Measurements from ENCODE around the gene WSCD2. TPM values are rescaled to one million over a fixed set of nuclear protein-coding genes. Genes with fewer than 3 reads are reported as not detected.

WSCD2 gene
- total and polyA plus RNA-seq, 2 donors (not counting 1 experiment from before 2014, with no cell fraction given): 1.1 to 5.9 TPM

DNA sequence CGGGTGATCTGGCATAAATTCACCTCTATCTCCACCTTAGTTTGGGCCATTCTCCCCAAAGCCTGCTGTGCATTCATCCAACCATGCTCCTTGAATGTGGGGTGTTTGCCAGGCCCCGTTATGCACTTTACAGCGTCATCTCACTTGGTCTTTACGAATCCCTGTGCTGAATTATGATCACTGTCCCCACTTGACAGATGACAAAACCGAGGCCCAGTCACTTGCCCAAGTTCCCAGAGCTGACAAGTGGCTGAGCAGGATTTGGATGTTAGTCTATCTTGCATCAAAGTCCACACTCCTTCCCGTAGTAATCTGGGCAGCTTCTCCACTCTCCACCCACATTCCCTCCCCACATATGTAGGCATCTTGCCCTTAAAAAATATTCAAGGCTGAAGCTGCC is 44.8 kb downstream of the WSCD2 start:
- no peak for DNase-seq
- Histone ChIP-seq H3K36me3 (replicated peaks in 1 of 2; ENCODE audit: control extremely low read depth in 1 of 2, control insufficient read depth in 1 of 2, extremely low read depth in 1 of 2, insufficient read depth in 2 of 2, low read length in 1 of 2) (no peaks in the 10 kb centered on the region), H3K4me2 (replicated peaks; ENCODE audit: low read depth, low read length, poor library complexity, severe bottlenecking) (no peak overlapping the region), H3K27ac (ENCODE audit: low read length in 2 of 2) (no peak overlapping the region), H3K79me2 (ENCODE audit: control insufficient read depth, insufficient read depth, low read length) (no peaks in the 10 kb centered on the region), H3K9me3 (ENCODE audit: control extremely low read depth in 1 of 3, control insufficient read depth in 2 of 3, insufficient read depth in 1 of 3, low read length in 2 of 3) (no peaks in the 10 kb centered on the region), H3K4me1 (ENCODE audit: control insufficient read depth in 2 of 2, insufficient read depth in 2 of 2, low read length in 2 of 2) (no peaks in the 10 kb centered on the region), H2AFZ (ENCODE audit: insufficient read depth, low read depth, low read length, poor library complexity, severe bottlenecking) (no peak overlapping the region), H3K9ac (ENCODE audit: low read length) (no peak overlapping the region), H3K27me3 (replicated peaks in 1 of 4; ENCODE audit: control extremely low read depth in 1 of 4, control insufficient read depth in 3 of 4, insufficient read depth in 4 of 4, low read length in 3 of 4) (peaks cover 0 to 8% (median 0%) of the 10 kb centered on the region in 4 experiments), H3K4me3 (ENCODE audit: control extremely low read depth in 1 of 5, extremely low read depth in 1 of 5, insufficient read depth in 1 of 5, low read depth in 2 of 5, low read length in 4 of 5) (no peak overlapping the region), H4K20me1 (ENCODE audit: control insufficient read depth, insufficient read depth, low read length, poor library complexity, severe bottlenecking) (no peaks in the 10 kb centered on the region)
- Mint-ChIP-seq H3K4me3 (no peak overlapping the region), H3K27ac (no peak overlapping the region), H3K27me3 (peaks cover 9% of the 10 kb centered on the region), H3K9me3 (ENCODE audit: insufficient read depth) (no peaks in the 10 kb centered on the region), H3K4me1 (no peaks in the 10 kb centered on the region)
- ATAC-seq (ENCODE audit: low read depth): no peak
- intact Hi-C loops (cut with micrococcal nuclease): no loop called here
- POLR2A ChIA-PET: no interaction called here
- CTCF ChIA-PET: interaction anchor here (1.1 kb wide), 1 partner anchor 19 kb away, joined by 3 read pairs; no protein-coding TSS in a partner anchor
- 81% methylated on average over 5 of the region's 6 CpGs for WGBS (ENCODE audit: insufficient coverage)
- no peak for TF ChIP-seq EZH2 (IDR thresholded peaks at IDR 0.05; ENCODE audit: borderline replicate concordance, insufficient read depth, low read depth, low read length, poor library complexity, severe bottlenecking)
- TF ChIP-seq, protein P1, sequence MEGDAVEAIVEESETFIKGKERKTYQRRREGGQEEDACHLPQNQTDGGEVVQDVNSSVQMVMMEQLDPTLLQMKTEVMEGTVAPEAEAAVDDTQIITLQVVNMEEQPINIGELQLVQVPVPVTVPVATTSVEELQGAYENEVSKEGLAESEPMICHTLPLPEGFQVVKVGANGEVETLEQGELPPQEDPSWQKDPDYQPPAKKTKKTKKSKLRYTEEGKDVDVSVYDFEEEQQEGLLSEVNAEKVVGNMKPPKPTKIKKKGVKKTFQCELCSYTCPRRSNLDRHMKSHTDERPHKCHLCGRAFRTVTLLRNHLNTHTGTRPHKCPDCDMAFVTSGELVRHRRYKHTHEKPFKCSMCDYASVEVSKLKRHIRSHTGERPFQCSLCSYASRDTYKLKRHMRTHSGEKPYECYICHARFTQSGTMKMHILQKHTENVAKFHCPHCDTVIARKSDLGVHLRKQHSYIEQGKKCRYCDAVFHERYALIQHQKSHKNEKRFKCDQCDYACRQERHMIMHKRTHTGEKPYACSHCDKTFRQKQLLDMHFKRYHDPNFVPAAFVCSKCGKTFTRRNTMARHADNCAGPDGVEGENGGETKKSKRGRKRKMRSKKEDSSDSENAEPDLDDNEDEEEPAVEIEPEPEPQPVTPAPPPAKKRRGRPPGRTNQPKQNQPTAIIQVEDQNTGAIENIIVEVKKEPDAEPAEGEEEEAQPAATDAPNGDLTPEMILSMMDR (IDR thresholded peaks at IDR 0.05): no peak

- TF ChIP-seq, protein P1 (IDR thresholded peaks at IDR 0.05): no peak
- no peak for TF ChIP-seq EZH2 (IDR thresholded peaks at IDR 0.05; ENCODE audit: borderline replicate concordance, insufficient read depth, low read depth, low read length, poor library complexity, severe bottlenecking)
- no peak overlapping the region for H3K4me2 ChIP-seq (replicated peaks; ENCODE audit: low read depth, low read length, poor library complexity, severe bottlenecking)
- WGBS (ENCODE audit: insufficient coverage): 79% methylated on average over 6 of the region's 6 CpGs
- Mint-ChIP-seq H3K9me3 (ENCODE audit: insufficient read depth) (no peaks in the 10 kb centered on the region), H3K27ac (no peak overlapping the region), H3K4me1 (no peaks in the 10 kb centered on the region), H3K4me3 (no peak overlapping the region), H3K27me3 (peaks cover 9% of the 10 kb centered on the region)
- ATAC-seq (ENCODE audit: low read depth) (no peak), DNase-seq (no peak)
- POLR2A ChIA-PET: no interaction called here
- intact Hi-C loops (cut with micrococcal nuclease): no loop called here
- H3K27ac ChIP-seq (ENCODE audit: low read length in 2 of 2): no peak overlapping the region
- no peaks in the 10 kb centered on the region for H3K4me1 ChIP-seq (ENCODE audit: control insufficient read depth in 2 of 2, insufficient read depth in 2 of 2, low read length in 2 of 2)
- no peaks in the 10 kb centered on the region for H3K36me3 ChIP-seq (replicated peaks in 1 of 2; ENCODE audit: control extremely low read depth in 1 of 2, control insufficient read depth in 1 of 2, extremely low read depth in 1 of 2, insufficient read depth in 2 of 2, low read length in 1 of 2)
- no peak overlapping the region for H3K4me3 ChIP-seq (ENCODE audit: control extremely low read depth in 1 of 5, extremely low read depth in 1 of 5, insufficient read depth in 1 of 5, low read depth in 2 of 5, low read length in 4 of 5)
- no peak overlapping the region for H3K9ac ChIP-seq (ENCODE audit: low read length)
- CTCF ChIA-PET: interaction anchor here (1.1 kb wide), 1 partner anchor 18 kb away, joined by 3 read pairs; no protein-coding TSS in a partner anchor
- H3K27me3 ChIP-seq (replicated peaks in 1 of 4; ENCODE audit: control extremely low read depth in 1 of 4, control insufficient read depth in 3 of 4, insufficient read depth in 4 of 4, low read length in 3 of 4): peaks cover 0 to 3% (median 0%) of the 10 kb centered on the region in 4 experiments
- no peaks in the 10 kb centered on the region for H4K20me1 ChIP-seq (ENCODE audit: control insufficient read depth, insufficient read depth, low read length, poor library complexity, severe bottlenecking)
- no peaks in the 10 kb centered on the region for H3K79me2 ChIP-seq (ENCODE audit: control insufficient read depth, insufficient read depth, low read length)
- no peak overlapping the region for H2AFZ ChIP-seq (ENCODE audit: insufficient read depth, low read depth, low read length, poor library complexity, severe bottlenecking)
- no peaks in the 10 kb centered on the region for H3K9me3 ChIP-seq (ENCODE audit: control extremely low read depth in 1 of 3, control insufficient read depth in 2 of 3, insufficient read depth in 1 of 3, low read length in 2 of 3)
Observed at GRCh38 chr12:108174641-108175040, 45.6 kb downstream of the WSCD2 start.
